HEK293 (cell line): ENCODE data around the gene IDH3B.

ENCODE experiments used
- CTCF ChIA-PET: fragments of 350-600 bp; formaldehyde crosslinking; extraction: SDS; loops from one replicate; lab custom pipeline; 2021; ENCODE audit warnings: antibody characterized with exemption; lab: Yijun Ruan, JAX
- POLR2A ChIA-PET: fragments of 300-600 bp; formaldehyde crosslinking; extraction: SDS; loops from one replicate; lab custom pipeline; 2020; ENCODE audit warnings: antibody characterized with exemption, inconsistent platforms; lab: Yijun Ruan, JAX
- H3K27ac ChIP-seq: fragments of 200-500 bp; sonication (Bioruptor generic); 2 replicates; pipeline ENCODE4 v1.5.1; 2014; ENCODE audit warnings: low read depth, low read length, control low read depth, inconsistent platforms; ENCODE audit errors: extremely low read depth
- H3K36me3 ChIP-seq, 2 experiments: fragments of 200-500 bp in 1 of 2; sonication (Bioruptor generic) in 1 of 2; 1 replicate in 1 of 2; 2 replicates in 1 of 2; pipeline ENCODE4 v1.5.1; 2014 to 2017; ENCODE audit warnings: inconsistent platforms in 2 of 2, low read length in 2 of 2; ENCODE audit not compliant: control insufficient read depth in 2 of 2, insufficient read depth in 1 of 2
- H3K4me1 ChIP-seq: fragments of 200-500 bp; sonication (Bioruptor generic); 2 replicates; pipeline ENCODE4 v1.5.1; 2014; ENCODE audit warnings: mild to moderate bottlenecking, low read length, inconsistent platforms; ENCODE audit not compliant: control insufficient read depth, insufficient read depth
- H3K4me3 ChIP-seq: 2 replicates; pipeline ENCODE4 v1.5.1; 2011; ENCODE audit warnings: low read depth, mild to moderate bottlenecking, control low read depth, low read length, moderate library complexity
- H3K9me3 ChIP-seq: fragments of 200-500 bp; sonication (Bioruptor generic); 2 replicates; pipeline ENCODE4 v1.5.1; 2014; ENCODE audit warnings: low read depth, low read length, inconsistent platforms; ENCODE audit not compliant: control insufficient read depth, insufficient read depth
- EGR2 ChIP-seq: fragments of 450-650 bp; formaldehyde crosslinking; IDR thresholded peaks from 2 replicates; pipeline ENCODE4 v1.5.1; 2016; ENCODE audit warnings: low read depth, missing biosample characterization, missing genetic modification characterization
- GLIS1 ChIP-seq: fragments of 450-650 bp; formaldehyde crosslinking; IDR thresholded peaks from 2 replicates; pipeline ENCODE4 v1.5.1; 2016; ENCODE audit warnings: missing biosample characterization, missing genetic modification characterization
- HOXC10 ChIP-seq: sonication (generic); formaldehyde crosslinking; IDR thresholded peaks from 2 replicates; pipeline ENCODE4 v1.8.1; 2023; ENCODE audit warnings: mild to moderate bottlenecking, missing genetic modification reagents
- KLF9 ChIP-seq: fragments of 450-650 bp; formaldehyde crosslinking; IDR thresholded peaks from 2 replicates; pipeline ENCODE4 v1.5.1; 2016; ENCODE audit warnings: missing biosample characterization, missing genetic modification characterization, low read depth
- OSR2 ChIP-seq: fragments of 450-650 bp; formaldehyde crosslinking; IDR thresholded peaks from 2 replicates; pipeline ENCODE4 v1.5.1; 2016; ENCODE audit warnings: missing biosample characterization, missing genetic modification characterization
- SETDB1 ChIP-seq: IDR thresholded peaks from one replicate; pipeline ENCODE4 v1.6.1; 2017; ENCODE audit warnings: mild to moderate bottlenecking, low read length, moderate library complexity, mixed read lengths; ENCODE audit not compliant: insufficient read length
- TRIM28 ChIP-seq: IDR thresholded peaks from 2 replicates; pipeline ENCODE4 v1.6.1; 2011; ENCODE audit warnings: low read length, control low read depth, borderline replicate concordance
- ZBTB21 ChIP-seq: fragments of 450-650 bp; formaldehyde crosslinking; IDR thresholded peaks from 2 replicates; pipeline ENCODE4 v1.5.1; 2017; ENCODE audit warnings: missing biosample characterization, missing genetic modification characterization
- ZNF169 ChIP-seq: fragments of 450-650 bp; formaldehyde crosslinking; IDR thresholded peaks from 2 replicates; pipeline ENCODE4 v1.5.1; 2016; ENCODE audit warnings: missing biosample characterization, missing genetic modification characterization
- ZNF266 ChIP-seq: fragments of 450-650 bp; formaldehyde crosslinking; IDR thresholded peaks from 2 replicates; pipeline ENCODE4 v1.5.1; 2016; ENCODE audit warnings: missing biosample characterization, missing genetic modification characterization, low read depth
- ZNF311 ChIP-seq: fragments of 450-650 bp; formaldehyde crosslinking; IDR thresholded peaks from 2 replicates; pipeline ENCODE4 v1.5.1; 2017; ENCODE audit warnings: missing biosample characterization, missing genetic modification characterization, borderline replicate concordance
- ZNF324 ChIP-seq: fragments of 450-650 bp; formaldehyde crosslinking; IDR thresholded peaks from 2 replicates; pipeline ENCODE4 v1.5.1; 2016; ENCODE audit warnings: missing biosample characterization, missing genetic modification characterization
- ZNF366 ChIP-seq: fragments of 450-650 bp; formaldehyde crosslinking; conservative IDR thresholded peaks from 2 replicates; pipeline ENCODE4 v1.5.1; 2016; ENCODE audit warnings: missing biosample characterization, missing genetic modification characterization
- ZNF416 ChIP-seq: fragments of 450-650 bp; formaldehyde crosslinking; IDR thresholded peaks from 2 replicates; pipeline ENCODE4 v1.5.1; 2016; ENCODE audit warnings: missing biosample characterization, missing genetic modification characterization
- ZNF530 ChIP-seq: fragments of 450-650 bp; formaldehyde crosslinking; IDR thresholded peaks from 2 replicates; pipeline ENCODE4 v1.5.1; 2016; ENCODE audit warnings: low read depth, missing biosample characterization, missing genetic modification characterization
- ZNF571 ChIP-seq: fragments of 450-650 bp; formaldehyde crosslinking; IDR thresholded peaks from 2 replicates; pipeline ENCODE4 v1.5.0; 2017; ENCODE audit warnings: missing biosample characterization, missing genetic modification characterization
- ZNF596 ChIP-seq: fragments of 450-650 bp; IDR thresholded peaks from 2 replicates; pipeline ENCODE4 v1.5.0; 2018; ENCODE audit warnings: missing biosample characterization, mild to moderate bottlenecking, missing genetic modification characterization, moderate library complexity
- ZNF670 ChIP-seq: fragments of 450-650 bp; formaldehyde crosslinking; IDR thresholded peaks from 2 replicates; pipeline ENCODE4 v1.5.1; 2016; ENCODE audit warnings: missing biosample characterization, missing genetic modification characterization, low read depth
- ZNF792 ChIP-seq: fragments of 450-650 bp; formaldehyde crosslinking; IDR thresholded peaks from 2 replicates; pipeline ENCODE4 v1.5.1; 2016; ENCODE audit warnings: missing biosample characterization, missing genetic modification characterization
- ZNF837 ChIP-seq: fragments of 450-650 bp; formaldehyde crosslinking; IDR thresholded peaks from 2 replicates; pipeline ENCODE4 v1.5.1; 2016; ENCODE audit warnings: missing biosample characterization, missing genetic modification characterization
- ZNF843 ChIP-seq: fragments of 450-650 bp; formaldehyde crosslinking; IDR thresholded peaks from 2 replicates; pipeline ENCODE4 v1.5.1; 2016; ENCODE audit warnings: missing biosample characterization, missing genetic modification characterization
- ZSCAN23 ChIP-seq: fragments of 450-650 bp; formaldehyde crosslinking; IDR thresholded peaks from 2 replicates; pipeline ENCODE4 v1.5.1; 2016; ENCODE audit warnings: missing biosample characterization, missing genetic modification characterization

IDH3B gene

GRCh38 chr20:2633381-2633780 lies 30.6 kb downstream of the IDH3B start:
- H3K4me1 ChIP-seq = no peaks in the 10 kb centered on the region
- POLR2A ChIA-PET = no interaction called here
- H3K27ac ChIP-seq = no peak overlapping the region
- H3K4me3 ChIP-seq = no peak overlapping the region
- H3K9me3 ChIP-seq = no peaks in the 10 kb centered on the region
- CTCF ChIA-PET = interaction anchor here (1.1 kb wide), 1 partner anchor 111 kb away, joined by 4 read pairs; no protein-coding TSS in a partner anchor
- no peaks in the 10 kb centered on the region for H3K36me3 ChIP-seq
- TF ChIP-seq ZNF530 (tag by site-specific recombination) (no peak), ZNF416 (tag by site-specific recombination) (no peak), ZNF324 (no peak), GLIS1 (tag by site-specific recombination) (no peak), EGR2 (tag by site-specific recombination) (no peak), ZBTB21 (tag by site-specific recombination) (no peak), OSR2 (tag by site-specific recombination) (no peak), ZNF571 (tag by site-specific recombination) (no peak), ZNF169 (no peak), ZNF596 (no peak), KLF9 (tag by site-specific recombination) (no peak), TRIM28 (no peak), HOXC10 (CRISPR knock-in tag) (no peak), ZNF837 (no peak), ZNF670 (tag by site-specific recombination) (no peak), ZNF843 (tag by site-specific recombination) (no peak), ZNF792 (tag by site-specific recombination) (no peak)
- TF ChIP-seq, all 188 proteins: peak for 0

- H3K9me3 ChIP-seq = no peaks in the 10 kb centered on the region
- no peaks in the 10 kb centered on the region for H3K36me3 ChIP-seq
- POLR2A ChIA-PET = interaction anchor here (0.5 to 1.4 kb wide), 2 partner anchors 21 to 166 kb away, joined by 3 to 6 read pairs; partner anchors contain the start of gene NOP56
- H3K27ac ChIP-seq = no peak overlapping the region
- TF ChIP-seq EGR2 (tag by site-specific recombination) (no peak), SETDB1 (peak; percentile 57)
- H3K4me1 ChIP-seq = no peaks in the 10 kb centered on the region
- CTCF ChIA-PET = interaction anchor here (0.6 to 1.0 kb wide), 10 partner anchors 13 to 529 kb away, joined by 3 to 5 read pairs (median 4); no protein-coding TSS in a partner anchor
- H3K4me3 ChIP-seq = no peak overlapping the region
Measured at GRCh38 chr20:2631228-2631627, 32.8 kb downstream of the IDH3B start.

GRCh38 chr20:2626853-2627541 lies 37.0 kb downstream of the IDH3B start:
- H3K9me3 ChIP-seq = no peaks in the 10 kb centered on the region
- H3K4me1 ChIP-seq = no peaks in the 10 kb centered on the region
- no peaks in the 10 kb centered on the region for H3K36me3 ChIP-seq
- peak; percentile 97 for TF ChIP-seq ZNF266
- peak; percentile 23 for TF ChIP-seq SETDB1
- no peak for TF ChIP-seq ZNF311 (tag by site-specific recombination)
- 0 out of 2 replicates have a peak, but pooled peaks have one; percentile 31 for TF ChIP-seq ZNF366 (tag by site-specific recombination)
- TF ChIP-seq ZNF596 = no peak
- no peak for TF ChIP-seq ZSCAN23 (tag by site-specific recombination)
- no peak for TF ChIP-seq ZBTB21 (tag by site-specific recombination)
- POLR2A ChIA-PET = interaction anchor here (0.8 to 1.2 kb wide), 2 partner anchors 97 to 156 kb away, joined by 3 to 5 read pairs; partner anchors contain the start of gene SNRPB
- H3K4me3 ChIP-seq = no peak overlapping the region
- CTCF ChIA-PET = interaction anchor here (1.2 to 2.0 kb wide), 4 partner anchors 17 to 105 kb away, joined by 3 to 7 read pairs (median 4); no protein-coding TSS in a partner anchor
- H3K27ac ChIP-seq = no peak overlapping the region
